HEK293 (cell line): ENCODE results near the gene SERPINC1.

Experiments used
- CTCF ChIP-seq: fragments of 450-650 bp; formaldehyde crosslinking; IDR thresholded peaks from 2 replicates; pipeline ENCODE4 v1.5.1; 2016; ENCODE audit warnings: missing biosample characterization, missing genetic modification characterization
- GFI1B ChIP-seq: fragments of 450-650 bp; formaldehyde crosslinking; IDR thresholded peaks from 2 replicates; pipeline ENCODE4 v1.5.1; 2016; ENCODE audit warnings: missing biosample characterization, missing genetic modification characterization
- REST ChIP-seq: fragments of 450-650 bp; formaldehyde crosslinking; IDR thresholded peaks from 2 replicates; pipeline ENCODE4 v1.5.1; 2016; ENCODE audit warnings: missing biosample characterization, missing genetic modification characterization
- YY1 ChIP-seq: fragments of 450-650 bp; formaldehyde crosslinking; IDR thresholded peaks from 2 replicates; pipeline ENCODE4 v1.5.1; 2018; ENCODE audit warnings: missing biosample characterization, missing genetic modification characterization
- ZNF121 ChIP-seq: fragments of 450-650 bp; formaldehyde crosslinking; IDR thresholded peaks from 2 replicates; pipeline ENCODE4 v1.5.1; 2016; ENCODE audit warnings: missing biosample characterization, missing genetic modification characterization
- ZNF221 ChIP-seq: fragments of 450-650 bp; formaldehyde crosslinking; IDR thresholded peaks from 2 replicates; pipeline ENCODE4 v1.5.1; 2017; ENCODE audit warnings: missing biosample characterization, missing genetic modification characterization, borderline replicate concordance
- ZNF24 ChIP-seq: fragments of 450-650 bp; formaldehyde crosslinking; IDR thresholded peaks from 2 replicates; pipeline ENCODE4 v1.5.1; 2016; ENCODE audit warnings: missing biosample characterization, missing genetic modification characterization

- TF ChIP-seq GFI1B (tag by site-specific recombination) (no peak), REST (tag by site-specific recombination) (no peak), YY1 (tag by site-specific recombination) (no peak), ZNF121 (tag by site-specific recombination) (no peak), ZNF24 (tag by site-specific recombination) (no peak), CTCF (tag by site-specific recombination) (no peak), ZNF221 (tag by site-specific recombination) (no peak)
These were observed 53.6 kb downstream of the SERPINC1 start for GRCh38 chr1:173863224-173864161.
